Central memory CD8-positive, alpha-beta T cell (primary cell): ENCODE data around the gene IPCEF1.
"Not testable (repeated sequence)": the region's sequence is repeated elsewhere in the genome, so short reads cannot be mapped to it uniquely, and the experiment has no call there.

Experiments used
- ATAC-seq: fragments of 150-1000 bp; cut with Tn5 transposase; replicated peaks from 2 replicates; pipeline ENCODE4 v1.10.0; 2022; ENCODE audit warnings: mild to moderate bottlenecking, moderate FRiP score, moderate number of reproducible peaks; ENCODE audit not compliant: poor library complexity, severe bottlenecking; ENCODE audit errors: extremely low read depth
- DNase-seq, 2 donors: peaks; one replicate each; pipeline ENCODE4 v3.0.0; 2021; ENCODE audit warnings: low spot score in 2 of 2
- H3K27ac Mint-ChIP-seq: one replicate; pipeline ENCODE4 v1.8.0; 2022; ENCODE audit warnings: low read depth, mild to moderate bottlenecking, moderate library complexity, mixed read lengths
- H3K27me3 Mint-ChIP-seq: one replicate; pipeline ENCODE4 v1.8.0; 2022; ENCODE audit warnings: mixed read lengths
- H3K36me3 Mint-ChIP-seq: one replicate; pipeline ENCODE4 v1.8.0; 2022; ENCODE audit warnings: mild to moderate bottlenecking, moderate library complexity, mixed read lengths; ENCODE audit not compliant: insufficient read depth
- H3K4me1 Mint-ChIP-seq: one replicate; pipeline ENCODE4 v1.8.0; 2022; ENCODE audit warnings: mixed read lengths
- H3K4me3 Mint-ChIP-seq: one replicate; pipeline ENCODE4 v1.8.0; 2022; ENCODE audit warnings: mild to moderate bottlenecking, moderate library complexity, mixed read lengths
- H3K9me3 Mint-ChIP-seq: one replicate; pipeline ENCODE4 v1.8.0; 2022; ENCODE audit warnings: mixed read lengths

IPCEF1 gene

DNA sequence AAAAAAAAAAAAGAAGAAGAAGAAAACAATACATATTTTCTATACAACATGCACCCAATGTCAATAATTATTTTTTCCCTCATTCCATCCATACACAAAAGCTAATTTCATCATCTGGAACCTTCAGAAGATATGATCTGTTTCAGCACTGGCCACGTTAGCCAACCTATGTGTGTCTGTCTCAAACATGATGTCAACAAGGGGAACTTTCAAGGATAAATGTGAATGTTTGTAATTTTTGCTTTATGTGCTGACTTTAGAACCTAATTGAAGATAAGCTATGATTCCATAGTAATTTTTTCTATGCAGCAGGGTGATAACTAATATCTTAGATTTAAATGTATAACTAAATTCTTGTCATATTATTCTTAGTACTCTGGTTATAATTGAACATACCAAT lies 37.9 kb downstream of the IPCEF1 start:
- DNase-seq (no peak), ATAC-seq (no peak)
- Mint-ChIP-seq H3K27me3 (peaks cover 62% of the 10 kb centered on the region), H3K27ac (no peak overlapping the region), H3K4me3 (no peak overlapping the region), H3K36me3 (no peaks in the 10 kb centered on the region), H3K9me3 (no peaks in the 10 kb centered on the region), H3K4me1 (no peaks in the 10 kb centered on the region)

DNA sequence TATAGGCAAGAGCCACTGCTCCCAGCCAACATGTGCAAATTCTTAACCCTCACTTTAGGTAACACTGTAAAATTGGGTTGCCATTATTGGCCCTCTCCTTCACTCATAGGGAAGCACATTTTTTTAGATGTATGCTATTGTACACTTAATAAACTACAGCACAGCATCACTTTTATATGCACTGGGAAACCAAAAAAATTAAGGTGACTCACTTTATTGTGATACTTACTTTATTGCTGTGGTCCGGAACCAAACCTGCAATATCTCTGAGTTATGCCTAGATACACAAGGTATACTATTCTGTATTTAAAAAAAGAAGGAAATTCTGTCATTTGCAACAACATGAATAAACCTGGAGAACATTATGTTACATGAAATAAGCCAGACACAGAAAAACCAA lies 40.5 kb downstream of the IPCEF1 start:
- Mint-ChIP-seq H3K4me3 (no peak overlapping the region), H3K36me3 (no peaks in the 10 kb centered on the region), H3K27me3 (peaks cover 64% of the 10 kb centered on the region), H3K9me3 (no peaks in the 10 kb centered on the region), H3K4me1 (no peaks in the 10 kb centered on the region), H3K27ac (no peak overlapping the region)
- ATAC-seq (no peak), DNase-seq (no peak)

DNA sequence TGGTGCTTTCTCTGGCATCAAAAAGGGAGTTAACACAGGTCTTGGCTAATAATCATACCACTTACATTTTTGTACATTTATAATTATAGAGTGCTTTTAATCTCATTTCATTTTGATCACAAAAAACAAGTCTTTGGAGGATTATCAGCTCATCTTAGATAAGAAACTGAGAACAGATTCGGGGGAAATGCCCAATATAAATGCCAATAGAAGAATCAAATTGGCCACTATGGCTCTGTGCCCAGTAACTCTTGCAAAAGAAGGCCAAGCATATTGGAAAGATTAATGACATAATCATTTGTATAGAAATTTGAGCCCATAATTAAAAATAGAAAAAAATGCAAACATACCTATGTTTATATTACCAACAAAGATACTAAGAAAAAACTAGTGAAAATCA lies 42.5 kb downstream of the IPCEF1 start:
- Mint-ChIP-seq H3K9me3 (no peaks in the 10 kb centered on the region), H3K4me1 (no peaks in the 10 kb centered on the region), H3K27ac (no peak overlapping the region), H3K36me3 (no peaks in the 10 kb centered on the region), H3K4me3 (no peak overlapping the region), H3K27me3 (peaks cover 73% of the 10 kb centered on the region)
- ATAC-seq (no peak), DNase-seq (no peak)

DNA sequence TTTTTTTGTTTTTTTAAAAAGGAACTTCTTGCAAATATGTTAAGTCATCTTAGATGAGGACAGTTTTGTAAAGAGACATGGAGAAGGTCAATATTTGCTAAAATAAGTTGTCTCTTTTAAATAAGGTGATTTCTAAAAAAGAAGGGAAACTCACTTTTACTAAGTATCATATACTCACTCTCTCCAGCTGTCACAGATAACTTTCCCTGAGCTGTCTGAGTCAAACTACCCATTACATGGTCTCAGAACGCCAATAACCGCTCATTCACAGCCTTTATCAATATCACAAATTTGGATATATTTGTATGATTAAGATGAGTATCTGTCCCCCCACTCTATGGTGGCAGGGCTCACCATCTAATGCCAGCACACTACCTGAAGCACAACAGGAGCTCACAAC lies 47.6 kb downstream of the IPCEF1 start:
- Mint-ChIP-seq H3K9me3 (no peaks in the 10 kb centered on the region), H3K27ac (no peak overlapping the region), H3K36me3 (no peaks in the 10 kb centered on the region), H3K4me3 (no peak overlapping the region), H3K27me3 (peaks cover 46% of the 10 kb centered on the region), H3K4me1 (no peaks in the 10 kb centered on the region)
- DNase-seq (no peak), ATAC-seq (no peak)

DNA sequence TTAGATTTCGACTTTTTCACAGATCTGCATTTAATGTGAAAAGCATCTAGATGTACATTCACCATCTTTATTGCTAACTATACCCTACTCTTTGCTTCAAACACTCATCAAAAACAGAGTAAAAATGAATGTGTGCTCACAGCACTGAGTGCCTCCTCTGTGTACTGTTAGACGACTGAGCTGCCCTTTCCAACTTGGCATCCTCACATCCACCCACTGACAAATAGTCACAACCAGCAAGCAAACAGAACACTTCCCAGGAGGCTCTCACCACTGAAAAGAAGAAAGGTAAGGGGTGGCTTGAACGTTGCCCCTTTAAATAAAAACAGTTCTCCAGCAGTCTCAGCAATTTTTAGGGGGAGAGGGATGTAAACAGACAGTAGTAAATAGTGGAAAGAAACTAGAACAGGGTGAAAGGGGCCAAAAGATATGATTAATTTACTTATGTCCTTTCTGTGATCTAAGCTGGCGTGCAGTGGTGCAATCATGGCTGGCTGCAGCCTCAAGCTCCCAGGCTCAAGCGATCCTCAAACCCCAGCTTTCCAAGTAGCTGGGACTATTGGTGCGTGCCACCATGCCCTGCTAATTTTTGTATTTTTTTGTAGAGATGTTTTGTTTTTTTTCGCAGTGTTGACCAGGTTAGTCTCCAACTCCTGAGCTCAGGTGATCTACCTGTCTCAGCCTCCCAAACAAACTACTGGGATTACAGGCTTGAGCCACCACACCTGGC lies 48.7 kb downstream of the IPCEF1 start:
- H3K9me3 Mint-ChIP-seq = no peaks in the 10 kb centered on the region
- DNase-seq = no peak
- H3K27me3 Mint-ChIP-seq = peaks cover 46% of the 10 kb centered on the region
- H3K4me1 Mint-ChIP-seq = no peaks in the 10 kb centered on the region
- H3K27ac Mint-ChIP-seq = no peak overlapping the region
- ATAC-seq = no peak
- H3K4me3 Mint-ChIP-seq = no peak overlapping the region
- no peaks in the 10 kb centered on the region for H3K36me3 Mint-ChIP-seq

DNA sequence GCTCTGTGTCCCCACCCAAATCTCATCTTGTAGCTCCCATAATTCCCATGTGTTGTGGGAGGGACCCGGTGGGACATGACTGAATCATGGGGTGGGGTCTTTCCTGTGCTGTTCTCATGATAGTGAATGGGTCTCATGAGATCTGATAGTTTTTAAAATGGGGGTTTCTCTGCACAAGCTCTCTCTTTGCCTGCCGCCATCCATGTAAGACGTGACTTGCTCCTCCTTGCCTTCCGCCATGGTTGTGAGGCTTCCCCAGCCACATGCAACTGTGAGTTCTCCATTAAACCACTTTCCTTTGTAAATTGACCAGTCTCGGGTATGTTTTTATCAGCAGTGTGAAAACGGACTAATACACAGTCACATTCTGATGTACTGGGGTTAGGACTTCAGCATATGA lies 49.5 kb downstream of the IPCEF1 start:
- not testable (repeated sequence) for H3K27ac Mint-ChIP-seq, H3K4me1 Mint-ChIP-seq, H3K36me3 Mint-ChIP-seq, H3K4me3 Mint-ChIP-seq, H3K9me3 Mint-ChIP-seq, ATAC-seq, DNase-seq
- H3K27me3 Mint-ChIP-seq = peaks cover 46% of the 10 kb centered on the region

DNA sequence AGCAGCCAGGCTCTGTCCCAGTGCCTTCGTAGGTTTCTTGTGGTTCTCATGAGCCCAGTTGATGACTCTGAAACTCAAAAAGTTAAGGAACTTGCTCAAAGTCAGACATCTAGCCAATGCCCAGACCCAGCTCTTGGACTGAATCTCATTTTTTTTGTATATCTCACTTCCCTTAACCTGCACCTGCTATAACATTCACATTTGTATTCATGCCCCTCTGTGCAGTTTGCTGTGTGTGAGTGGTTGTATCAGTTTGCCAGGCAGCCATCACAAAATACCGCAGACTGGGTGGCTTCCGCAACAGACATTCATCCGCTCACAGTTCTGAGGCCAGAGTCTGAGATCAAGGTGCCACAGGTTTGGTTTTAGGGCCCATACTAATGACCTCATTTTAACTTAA lies 49.9 kb downstream of the IPCEF1 start:
- ATAC-seq = no peak
- no peak overlapping the region for H3K4me3 Mint-ChIP-seq

DNA sequence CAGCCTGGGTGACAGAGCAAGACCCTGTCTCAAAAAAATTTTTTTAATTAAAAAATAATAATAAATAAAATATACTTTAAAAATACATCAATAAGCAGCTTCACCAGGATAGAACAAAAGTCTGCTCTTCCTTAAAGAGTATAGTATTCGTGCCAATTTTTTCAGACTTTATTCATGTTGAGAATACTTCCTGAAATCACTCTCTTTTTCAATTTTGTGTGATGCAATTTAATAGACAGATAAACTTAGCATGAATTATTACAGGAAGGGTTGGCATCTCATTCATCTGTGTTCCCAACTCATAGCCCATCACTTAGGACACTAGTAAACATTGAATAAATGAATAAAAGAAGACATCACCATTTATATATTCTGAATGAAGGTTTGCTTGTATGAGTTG lies 52.4 kb downstream of the IPCEF1 start:
- Mint-ChIP-seq H3K9me3 (no peaks in the 10 kb centered on the region), H3K4me3 (no peak overlapping the region), H3K36me3 (no peaks in the 10 kb centered on the region), H3K4me1 (peaks cover 8% of the 10 kb centered on the region), H3K27me3 (peaks cover 17% of the 10 kb centered on the region), H3K27ac (no peak overlapping the region)
- ATAC-seq (no peak), DNase-seq (no peak)

More for the DNA sequence above, 49.9 kb downstream of the IPCEF1 start:
- DNase-seq = no peak
- Mint-ChIP-seq H3K9me3 (no peaks in the 10 kb centered on the region), H3K27ac (no peak overlapping the region), H3K4me1 (peaks cover 8% of the 10 kb centered on the region), H3K36me3 (no peaks in the 10 kb centered on the region), H3K27me3 (peaks cover 42% of the 10 kb centered on the region)

DNA sequence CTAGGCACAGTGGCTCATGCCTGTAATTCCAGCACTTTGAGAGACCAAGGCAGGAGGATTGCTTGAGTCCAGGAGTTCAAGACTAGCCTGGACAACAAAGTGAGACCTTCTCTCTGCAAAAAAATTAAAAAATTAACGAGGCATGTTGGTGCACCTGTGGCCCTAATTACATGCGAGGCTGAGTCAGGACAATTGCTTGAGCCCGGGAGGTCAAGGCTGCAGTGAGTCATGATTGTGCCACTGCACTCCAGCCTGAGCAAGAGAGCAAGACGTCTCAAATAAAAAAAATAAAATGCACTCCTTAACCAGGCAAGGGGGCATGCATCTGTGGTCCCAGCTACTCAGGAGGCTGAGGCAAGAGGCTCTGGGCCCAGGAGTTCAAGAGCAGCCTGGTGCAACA lies 53.0 kb downstream of the IPCEF1 start:
- not testable (repeated sequence) for ATAC-seq, DNase-seq, H3K4me1 Mint-ChIP-seq, H3K27ac Mint-ChIP-seq, H3K36me3 Mint-ChIP-seq, H3K9me3 Mint-ChIP-seq, H3K4me3 Mint-ChIP-seq
- H3K27me3 Mint-ChIP-seq = peaks cover 13% of the 10 kb centered on the region

DNA sequence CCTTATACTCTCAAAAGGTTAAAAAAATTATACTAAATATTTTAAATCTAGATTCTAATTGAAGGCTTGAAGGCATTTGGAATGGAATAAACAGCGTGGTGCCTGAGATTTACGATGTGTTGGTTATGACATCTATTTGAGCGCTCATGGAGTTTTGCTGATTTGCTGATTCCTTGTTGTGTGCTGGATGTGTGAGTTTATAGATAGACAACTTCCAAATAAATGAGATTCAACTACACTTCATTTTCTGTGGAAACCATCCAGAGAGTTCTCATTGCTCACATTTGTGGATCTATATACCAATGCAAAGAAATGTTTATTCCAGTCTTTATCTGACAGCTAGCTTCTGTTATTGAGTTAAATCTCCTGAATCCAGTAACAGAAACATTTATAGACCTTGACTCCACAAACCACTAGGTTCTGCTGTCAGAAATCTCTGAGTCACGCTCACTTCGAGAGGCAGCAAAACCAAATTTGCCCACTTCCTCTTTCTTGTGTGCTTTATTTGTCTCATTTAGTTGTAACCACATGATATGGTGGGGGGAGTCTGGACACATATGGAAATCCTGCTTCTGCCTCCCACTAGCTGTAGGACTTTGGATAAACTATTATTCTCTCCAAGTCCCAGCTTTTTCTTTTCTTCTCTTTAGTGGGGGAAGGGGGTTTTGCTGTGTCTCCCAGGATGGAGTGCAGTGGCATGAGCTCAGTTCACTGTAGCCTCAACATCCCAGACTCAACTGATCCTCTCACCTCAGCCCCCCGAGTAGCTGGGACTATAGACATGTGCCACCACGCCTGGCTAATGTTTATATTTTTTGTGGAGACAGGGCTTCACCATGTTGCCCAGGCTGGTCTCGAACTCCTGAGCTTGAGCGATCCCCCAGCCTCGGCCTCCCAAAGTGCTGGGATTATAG lies 54.5 kb downstream of the IPCEF1 start:
- H3K27me3 Mint-ChIP-seq = peaks cover 2% of the 10 kb centered on the region
- H3K27ac Mint-ChIP-seq = no peak overlapping the region
- H3K4me1 Mint-ChIP-seq = peaks cover 8% of the 10 kb centered on the region
- no peak overlapping the region for H3K4me3 Mint-ChIP-seq
- DNase-seq = no peak
- ATAC-seq = peak; percentile 49
- no peaks in the 10 kb centered on the region for H3K36me3 Mint-ChIP-seq
- no peaks in the 10 kb centered on the region for H3K9me3 Mint-ChIP-seq

DNA sequence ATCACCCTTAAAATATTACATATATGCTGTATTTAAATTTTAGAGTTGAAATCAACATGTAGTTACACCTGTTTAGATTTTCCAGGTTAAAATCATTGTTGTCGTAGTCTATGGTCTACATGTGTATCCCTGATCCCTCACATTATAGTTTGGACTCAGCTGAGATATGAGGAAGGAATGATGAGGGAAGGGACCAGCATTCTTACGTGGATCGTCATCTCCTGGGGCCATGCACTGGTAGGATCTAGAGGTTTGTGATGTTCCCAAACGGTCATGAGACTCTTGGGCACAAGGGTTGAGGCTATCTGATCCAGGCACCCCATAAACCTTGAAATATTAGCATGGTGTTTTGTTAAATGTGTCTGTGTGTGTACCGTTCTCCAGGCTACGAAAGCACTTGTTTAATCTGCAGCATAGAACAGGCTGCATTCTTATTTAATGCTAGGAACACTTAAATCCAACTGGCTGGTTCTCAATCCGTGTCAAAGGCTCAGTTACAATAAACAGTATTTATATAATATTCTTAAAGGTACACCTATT lies 55.4 kb downstream of the IPCEF1 start:
- no peak overlapping the region for H3K4me3 Mint-ChIP-seq
- H3K27ac Mint-ChIP-seq = no peak overlapping the region
- H3K27me3 Mint-ChIP-seq = no peaks in the 10 kb centered on the region
- H3K4me1 Mint-ChIP-seq = peaks cover 8% of the 10 kb centered on the region
- DNase-seq (no peak), ATAC-seq (no peak)
- no peaks in the 10 kb centered on the region for H3K9me3 Mint-ChIP-seq
- H3K36me3 Mint-ChIP-seq = no peaks in the 10 kb centered on the region

DNA sequence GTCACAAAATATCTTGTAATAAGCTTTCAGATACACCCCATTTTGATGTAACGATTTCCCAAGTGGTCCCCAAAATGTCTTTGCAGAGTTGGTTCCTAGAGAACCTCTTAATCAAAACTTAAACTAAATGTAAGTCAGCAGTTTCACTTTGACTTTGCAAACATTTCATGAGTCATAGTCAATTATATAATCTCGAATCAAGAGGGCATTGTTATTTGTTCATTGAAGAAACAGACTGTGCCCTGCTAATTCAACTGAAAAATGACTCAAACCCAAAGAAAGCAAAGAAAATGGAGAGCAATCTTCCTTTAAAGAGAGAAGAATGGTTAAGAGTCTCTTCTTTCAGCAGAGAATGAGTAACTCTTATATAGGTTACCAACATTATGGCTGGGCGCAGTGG lies 58.3 kb downstream of the IPCEF1 start:
- Mint-ChIP-seq H3K4me3 (no peak overlapping the region), H3K27me3 (no peaks in the 10 kb centered on the region)
- ATAC-seq = no peak

DNA sequence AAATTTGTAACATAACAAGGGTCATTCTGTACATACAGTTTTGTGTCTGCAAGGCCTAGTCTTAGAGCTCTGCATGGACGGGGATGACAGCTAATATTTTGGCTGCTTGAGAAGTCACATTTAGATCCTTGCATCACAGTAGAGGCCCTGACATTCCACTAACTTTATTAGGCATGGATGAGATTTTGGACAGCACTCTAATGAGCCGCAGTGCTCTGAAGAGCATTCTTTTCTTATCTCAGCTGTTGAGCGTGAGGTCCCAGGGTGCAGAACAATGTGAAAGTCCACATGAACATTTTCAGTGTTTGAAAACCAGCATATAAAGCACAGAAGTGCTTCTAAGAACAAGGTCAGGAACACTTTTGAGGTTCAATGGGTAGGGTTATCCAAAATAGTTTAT lies 58.9 kb downstream of the IPCEF1 start:
- no peaks in the 10 kb centered on the region for H3K36me3 Mint-ChIP-seq
- DNase-seq (no peak), ATAC-seq (no peak)
- H3K27ac Mint-ChIP-seq = no peak overlapping the region
- no peaks in the 10 kb centered on the region for H3K27me3 Mint-ChIP-seq
- peaks cover 8% of the 10 kb centered on the region for H3K4me1 Mint-ChIP-seq
- no peaks in the 10 kb centered on the region for H3K9me3 Mint-ChIP-seq
- no peak overlapping the region for H3K4me3 Mint-ChIP-seq

More for the DNA sequence above, 58.3 kb downstream of the IPCEF1 start:
- DNase-seq = no peak
- Mint-ChIP-seq H3K27ac (no peak overlapping the region), H3K9me3 (no peaks in the 10 kb centered on the region), H3K36me3 (no peaks in the 10 kb centered on the region), H3K4me1 (peaks cover 8% of the 10 kb centered on the region)
